Liver (tissue), 9 donors: ENCODE data around the gene PREX1. TPM values are rescaled to one million over a fixed set of nuclear protein-coding genes. Genes with fewer than 3 reads are reported as not detected.

Experiments used
- DNase-seq: peaks from one replicate; pipeline ENCODE4 v3.0.0-alpha.2; 2017; ENCODE audit warnings: low spot score
- H3K27ac ChIP-seq, 2 donors: one replicate each; pipeline ENCODE4 v1.7.0; 2013; ENCODE audit warnings: inconsistent platforms in 2 of 2, low read length in 2 of 2, control low read depth in 1 of 2, low read depth in 1 of 2, mild to moderate bottlenecking in 1 of 2
- H3K27me3 ChIP-seq, 4 donors: one replicate each; pipeline versions ENCODE4 v1.6.1 to v1.7.0; 2013; ENCODE audit warnings: low read length in 3 of 4, inconsistent platforms in 1 of 4, mild to moderate bottlenecking in 1 of 4, moderate library complexity in 1 of 4; ENCODE audit not compliant: control insufficient read depth in 4 of 4, insufficient read depth in 4 of 4
- H3K36me3 ChIP-seq, 4 donors: one replicate each; pipeline versions ENCODE4 v1.6.1 to v1.7.0; 2013; ENCODE audit warnings: low read length in 3 of 4, mild to moderate bottlenecking in 3 of 4, low read depth in 1 of 4, moderate library complexity in 1 of 4; ENCODE audit not compliant: control insufficient read depth in 4 of 4, insufficient read depth in 3 of 4
- H3K4me1 ChIP-seq, 4 donors: one replicate each; pipeline versions ENCODE4 v1.6.1 to v1.7.0; 2013; ENCODE audit warnings: low read length in 3 of 4, mild to moderate bottlenecking in 3 of 4, moderate library complexity in 1 of 4; ENCODE audit not compliant: control insufficient read depth in 4 of 4, insufficient read depth in 4 of 4
- H3K4me3 ChIP-seq, 3 donors: one replicate each; pipeline versions ENCODE4 v1.6.1 to v1.7.0; 2013; ENCODE audit warnings: low read length in 3 of 3, control low read depth in 1 of 3, low read depth in 1 of 3, mild to moderate bottlenecking in 1 of 3
- H3K9ac ChIP-seq, 2 donors: one replicate each; pipeline ENCODE4 v1.7.0; 2013; ENCODE audit warnings: low read length in 2 of 2, mild to moderate bottlenecking in 2 of 2, moderate library complexity in 2 of 2, control low read depth in 1 of 2, low read depth in 1 of 2
- H3K9me3 ChIP-seq, 4 donors: one replicate each; pipeline versions ENCODE4 v1.6.1 to v1.7.0; 2013; ENCODE audit warnings: low read length in 3 of 4; ENCODE audit not compliant: control insufficient read depth in 4 of 4
- ATF3 ChIP-seq: IDR thresholded peaks from 2 replicates; pipeline ENCODE4 v1.6.1; 2016; ENCODE audit warnings: antibody characterized with exemption
- FOXA2 ChIP-seq: IDR thresholded peaks from 2 replicates; pipeline ENCODE4 v1.6.1; 2016; ENCODE audit warnings: antibody characterized with exemption
- GABPA ChIP-seq, 2 donors: IDR thresholded peaks in 1 of 2; conservative IDR thresholded peaks in 1 of 2; 2 replicates each; pipeline ENCODE4 v1.6.1; 2016; ENCODE audit warnings: antibody characterized with exemption in 2 of 2, mild to moderate bottlenecking in 1 of 2, moderate library complexity in 1 of 2
- HNF4A ChIP-seq, 2 donors: conservative IDR thresholded peaks; 2 replicates each; pipeline ENCODE4 v1.6.1; 2016; ENCODE audit warnings: antibody characterized with exemption in 2 of 2, mild to moderate bottlenecking in 2 of 2
- JUND ChIP-seq, 2 donors: IDR thresholded peaks; 2 replicates each; pipeline ENCODE4 v1.6.1; 2016; ENCODE audit warnings: antibody characterized with exemption in 2 of 2
- MAX ChIP-seq: IDR thresholded peaks from 2 replicates; pipeline ENCODE4 v1.6.1; 2016; ENCODE audit warnings: antibody characterized with exemption
- NR2F2 ChIP-seq: IDR thresholded peaks from 2 replicates; pipeline ENCODE4 v1.6.1; 2016; ENCODE audit warnings: antibody characterized with exemption
- REST ChIP-seq: IDR thresholded peaks from 2 replicates; pipeline ENCODE4 v1.6.1; 2016; ENCODE audit warnings: antibody characterized with exemption, mild to moderate bottlenecking
- RXRA ChIP-seq, 2 donors: IDR thresholded peaks; 2 replicates each; pipeline ENCODE4 v1.6.1; 2017 to 2018; ENCODE audit warnings: antibody characterized with exemption in 2 of 2, mild to moderate bottlenecking in 1 of 2
- SP1 ChIP-seq: IDR thresholded peaks from 2 replicates; pipeline ENCODE4 v1.6.1; 2018; ENCODE audit warnings: antibody characterized with exemption, mild to moderate bottlenecking
- TAF1 ChIP-seq: conservative IDR thresholded peaks from 2 replicates; pipeline ENCODE4 v1.6.1; 2016; ENCODE audit warnings: antibody characterized with exemption, mild to moderate bottlenecking
- YY1 ChIP-seq: IDR thresholded peaks from 2 replicates; pipeline ENCODE4 v1.6.1; 2016; ENCODE audit warnings: antibody characterized with exemption, mild to moderate bottlenecking
- ZBTB33 ChIP-seq: IDR thresholded peaks from 2 replicates; pipeline ENCODE4 v1.6.1; 2016; ENCODE audit warnings: antibody characterized with exemption
- WGBS: extraction: QIAGEN DNeasy Blood & Tissue Kit; methylation state at CpG from one replicate; pipeline ENCODE4 v1.1.7; 2013; 5-methylcytosine and 5-hydroxymethylcytosine counted together
- polyA plus RNA-seq, 2 donors: library from polyadenylated mRNA; stranded (reverse) in 1 of 2; unstranded in 1 of 2; fragments of 200-250 nt in 1 of 2; fragments of >200 nt in 1 of 2; fragmentation: Nextera tagmentation in 1 of 2; extraction: Ambion mirVana in 1 of 2; gene quantifications; one replicate each; pipeline versions ENCODE4 v1.2.1 to v1.2.3, GENCODE V29; 2013 to 2015
- total RNA-seq, 2 donors: library from RNA; depleted of rRNA; stranded (reverse); fragments of >200 nt; gene quantifications; one replicate each; pipeline ENCODE4 v1.2.3, GENCODE V29; 2014
- donor health status: healthy.
- donor health status: healthy.
- donor health status: healthy.
- donor health status: healthy.
- donor health status: healthy.

Gene PREX1
- total and polyA plus RNA-seq, 4 donors: 2.2 to 18.0 (median 10.8) TPM

GRCh38 chr20:48849779-48850178, 22.0 kb upstream of the PREX1 start:
- H3K9me3 ChIP-seq: no peaks in the 10 kb centered on the region
- H3K4me3 ChIP-seq: no peak overlapping the region
- DNase-seq: no peak
- peak overlapping the region; percentile 40 to 70 for H3K27ac ChIP-seq
- no peaks in the 10 kb centered on the region for H3K27me3 ChIP-seq
- TF ChIP-seq RXRA (IDR thresholded peaks at IDR 0.05): no peak
- TF ChIP-seq SP1: no peak
- no peak for TF ChIP-seq FOXA2
- H3K4me1 ChIP-seq: peaks cover 3 to 26% (median 16%) of the 10 kb centered on the region in 4 donors
- H3K36me3 ChIP-seq: no peaks in the 10 kb centered on the region
- H3K9ac ChIP-seq: no peak overlapping the region

GRCh38 chr20:48849299-48849698, 21.5 kb upstream of the PREX1 start:
- no peak overlapping the region for H3K9ac ChIP-seq
- no peak for TF ChIP-seq REST
- TF ChIP-seq GABPA (IDR thresholded peaks at IDR 0.05 in 1 of 2, conservative IDR thresholded peaks at IDR 0.05 in 1 of 2): no peak
- no peak for TF ChIP-seq HNF4A (conservative IDR thresholded peaks at IDR 0.05)
- no peak for TF ChIP-seq TAF1
- TF ChIP-seq JUND (IDR thresholded peaks at IDR 0.05): no peak
- no peak for TF ChIP-seq ATF3
- TF ChIP-seq YY1: no peak
- no peak for TF ChIP-seq MAX
- TF ChIP-seq ZBTB33: no peak
- no peak for TF ChIP-seq RXRA (IDR thresholded peaks at IDR 0.05)
- no peak for TF ChIP-seq NR2F2
- H3K36me3 ChIP-seq: no peaks in the 10 kb centered on the region
- no peaks in the 10 kb centered on the region for H3K9me3 ChIP-seq
- H3K4me1 ChIP-seq: peaks cover 3 to 26% (median 16%) of the 10 kb centered on the region in 4 donors
- H3K27me3 ChIP-seq: no peaks in the 10 kb centered on the region
- no peak overlapping the region for H3K4me3 ChIP-seq
- no peak overlapping the region for H3K27ac ChIP-seq
- 79% methylated on average over 2 of the region's 2 CpGs for WGBS
- no peak for DNase-seq
